Heart left ventricle (tissue), 13 donors: ENCODE data around the gene CCNYL1.

ENCODE experiments used
- CTCF ChIP-seq, 12 donors: fragments of 200-600 bp; sonication (generic) in 4 of 12; IDR thresholded peaks; one replicate each; pipeline versions ENCODE4 v1.5.0 to v1.8.0; 2018 to 2022; ENCODE audit warnings: antibody characterized with exemption in 12 of 12, mild to moderate bottlenecking in 5 of 12
- POLR2A ChIP-seq, 2 donors: fragments of 450-650 bp; IDR thresholded peaks; one replicate each; pipeline ENCODE4 v1.6.1; 2017; ENCODE audit warnings: antibody characterized with exemption in 2 of 2, mild to moderate bottlenecking in 2 of 2, moderate library complexity in 2 of 2
- donor health status: ischemic (EF 13 %, LVEDD 7.1; RV severe dilation, severe dysfunction).
- donor health status: DM: no; HTN: yes; CAD: no.
- donor health status: DM: no; HTN: no; CAD: no.
- donor health status: ischemic (EF 25% LVEDD 6.9; RV normal size, moderate dysfunction).
- donor health status: ischemic (EF 25% LVEDD 5.7; RV mildly dilated, moderate dysfunction).
- donor health status: ischemic (EF 35%, LVEDD 5.7; RV mildly dilated, moderate dysfunction).
- donor health status: nonischemic (EF 11% LVEDD 7.7; RV severe dilation, severe dysfunction).
- donor health status: DM: yes; HTN: yes; CAD: no.
- donor health status: PGD.
- donor health status: ischemic (EF 29% LVEDD 5.4; RV normal size, mild dysfunction).
- donor health status: nonischemic (EF 23%, LVEDD 6.1; RV moderate dilation, normal function).

- TF ChIP-seq CTCF (IDR thresholded peaks at IDR 0.05), result no peak
- TF ChIP-seq POLR2A (IDR thresholded peaks at IDR 0.05), result no peak
Observed at GRCh38 chr2:207750876-207751275, 39.4 kb downstream of the CCNYL1 start.
